Measurements from ENCODE around the gene IQCB1. TPM values are rescaled to one million over a fixed set of nuclear protein-coding genes. Genes with fewer than 3 reads are reported as not detected.

IQCB1 gene
- total and polyA plus RNA-seq, 9 of the 15 experiments (the other 6 are each of a cell fraction or from before 2014, with no cell fraction given) = 21.1 to 38.1 (median 27.5) TPM

DNA sequence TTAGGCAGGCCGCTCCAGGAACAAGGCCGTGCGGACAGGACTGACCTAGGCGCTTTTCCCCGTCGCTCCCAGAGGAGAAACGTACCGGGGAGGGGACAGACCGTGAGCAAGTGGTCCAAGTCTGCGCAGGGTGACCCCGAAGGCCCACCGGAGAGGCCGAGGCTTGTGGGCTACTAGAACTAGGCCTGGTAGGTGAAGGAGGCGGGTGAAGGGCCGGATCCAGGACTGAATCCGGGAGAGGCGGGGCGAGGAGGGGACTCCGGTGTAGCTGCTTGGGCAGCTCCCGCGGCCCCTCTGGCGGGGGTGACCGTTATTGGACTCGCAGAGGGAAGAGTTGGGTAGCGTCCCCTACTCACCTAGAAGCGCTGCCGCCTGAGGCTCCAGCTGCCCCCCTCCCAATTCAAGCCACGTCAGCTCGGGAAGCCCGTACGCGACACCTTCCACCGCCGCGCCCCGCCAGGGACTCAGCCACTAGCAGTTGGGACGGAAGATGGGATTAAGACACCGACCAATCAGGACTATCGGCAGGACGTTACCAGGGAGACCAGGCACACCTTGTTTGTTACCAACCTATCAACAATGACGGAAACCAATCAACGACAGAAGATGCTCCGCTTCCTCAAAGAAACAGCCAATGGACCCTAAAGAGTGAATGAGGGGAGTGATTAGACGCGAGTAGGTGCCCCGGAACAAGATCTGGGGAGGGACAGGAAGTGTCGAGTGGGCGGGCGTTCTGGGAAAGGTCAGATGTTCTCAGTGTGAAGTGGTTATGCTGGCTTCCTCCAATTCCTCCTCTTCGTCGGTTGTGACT lies 85.4 kb downstream of the IQCB1 start, which contains the start of gene GOLGB1 (continued):
- no peak for TF ChIP-seq TSHZ1 (CRISPR knock-in tag; IDR thresholded peaks at IDR 0.05)
- no peak for TF ChIP-seq HDAC2 (IDR thresholded peaks at IDR 0.05)
- TF ChIP-seq E2F3 (CRISPR knock-in tag; IDR thresholded peaks at IDR 0.05) = no peak
- TF ChIP-seq CTBP1 (IDR thresholded peaks at IDR 0.05; ENCODE audit: borderline replicate concordance) = peak; percentile 67; the same call in 1 of the 2 replicates
- no peak for TF ChIP-seq NCOA4 (IDR thresholded peaks at IDR 0.05; ENCODE audit: partially characterized antibody)
- no peak for TF ChIP-seq ID3 (CRISPR knock-in tag; IDR thresholded peaks at IDR 0.05)
- no peak for TF ChIP-seq ID3 (tag; IDR thresholded peaks at IDR 0.05)
- TF ChIP-seq, protein P1, sequence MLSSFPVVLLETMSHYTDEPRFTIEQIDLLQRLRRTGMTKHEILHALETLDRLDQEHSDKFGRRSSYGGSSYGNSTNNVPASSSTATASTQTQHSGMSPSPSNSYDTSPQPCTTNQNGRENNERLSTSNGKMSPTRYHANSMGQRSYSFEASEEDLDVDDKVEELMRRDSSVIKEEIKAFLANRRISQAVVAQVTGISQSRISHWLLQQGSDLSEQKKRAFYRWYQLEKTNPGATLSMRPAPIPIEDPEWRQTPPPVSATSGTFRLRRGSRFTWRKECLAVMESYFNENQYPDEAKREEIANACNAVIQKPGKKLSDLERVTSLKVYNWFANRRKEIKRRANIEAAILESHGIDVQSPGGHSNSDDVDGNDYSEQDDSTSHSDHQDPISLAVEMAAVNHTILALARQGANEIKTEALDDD (IDR thresholded peaks at IDR 0.05) = no peak
- peak; percentile 86 for TF ChIP-seq POLR2B (IDR thresholded peaks at IDR 0.05; ENCODE audit: low read depth, partially characterized antibody)
- 0 out of 4 replicates have a peak, but pooled peaks of 1 of the 2 experiments have one; percentile 56 for TF ChIP-seq ZNF318 (IDR thresholded peaks at IDR 0.05; ENCODE audit: borderline replicate concordance in 1 of 2, low read depth in 1 of 2)
- no peak for TF ChIP-seq PURB (CRISPR knock-in tag; IDR thresholded peaks at IDR 0.05; ENCODE audit: low read depth)
- TF ChIP-seq MEF2A (IDR thresholded peaks at IDR 0.05; ENCODE audit: control insufficient read depth, low read depth, low read length) = no peak
- TF ChIP-seq SAFB (IDR thresholded peaks at IDR 0.05; ENCODE audit: borderline replicate concordance, low read depth, low read length) = no peak
- no peak for TF ChIP-seq U2AF1 (optimal IDR thresholded peaks at IDR 0.05; ENCODE audit: low read depth, low read length)

Measured in K562 (cell line).